ENCODE results near the gene BNC1. TPM values are rescaled to one million over a fixed set of nuclear protein-coding genes. Genes with fewer than 3 reads are reported as not detected.

Gene BNC1
- total RNA-seq, 1 donor from 2014 or later: 14.4 TPM

GRCh38 chr15:83208367-83208661 lies 76.2 kb downstream of the BNC1 start:
- Mint-ChIP-seq H3K4me3 (ENCODE audit: unreplicated experiment) (no peak overlapping the region), H3K9me3 (ENCODE audit: unreplicated experiment) (no peaks in the 10 kb centered on the region), H3K27ac (ENCODE audit: unreplicated experiment) (no peak overlapping the region), H3K27me3 (ENCODE audit: unreplicated experiment) (peaks cover 4% of the 10 kb centered on the region), H3K36me3 (ENCODE audit: low read depth, unreplicated experiment) (peaks cover 5% of the 10 kb centered on the region), H3K4me1 (ENCODE audit: unreplicated experiment) (peaks cover 22% of the 10 kb centered on the region)
- DNase-seq (ENCODE audit: low spot score): no peak
- TF ChIP-seq CTCF (IDR thresholded peaks at IDR 0.05; ENCODE audit: unreplicated experiment): no peak

- peaks cover 5% of the 10 kb centered on the region for H3K36me3 Mint-ChIP-seq (ENCODE audit: low read depth, unreplicated experiment)
- H3K27me3 Mint-ChIP-seq (ENCODE audit: unreplicated experiment): peaks cover 4% of the 10 kb centered on the region
- H3K27ac Mint-ChIP-seq (ENCODE audit: unreplicated experiment): peak within 1 kb of the TSS; percentile 97
- no peaks in the 10 kb centered on the region for H3K9me3 Mint-ChIP-seq (ENCODE audit: unreplicated experiment)
- no peak for TF ChIP-seq CTCF (IDR thresholded peaks at IDR 0.05; ENCODE audit: unreplicated experiment)
- peaks cover 23% of the 10 kb centered on the region for H3K4me1 Mint-ChIP-seq (ENCODE audit: unreplicated experiment)
- peak; percentile 68 for DNase-seq (ENCODE audit: low spot score)
- H3K4me3 Mint-ChIP-seq (ENCODE audit: unreplicated experiment): peak within 1 kb of the TSS; percentile 100
Observed at GRCh38 chr15:83207660-83208366, 76.7 kb downstream of the BNC1 start, which contains the start of gene HDGFL3. TSS of gene HDGFL3 (minus strand) at chr15:83207823. CDS start at chr15:83207414, 409 bp downstream.

GRCh38 chr15:83207009-83207659 lies 77.3 kb downstream of the BNC1 start:
- H3K4me3 Mint-ChIP-seq (ENCODE audit: unreplicated experiment): no peak overlapping the region
- no peak for TF ChIP-seq CTCF (IDR thresholded peaks at IDR 0.05; ENCODE audit: unreplicated experiment)
- peaks cover 5% of the 10 kb centered on the region for H3K36me3 Mint-ChIP-seq (ENCODE audit: low read depth, unreplicated experiment)
- H3K27me3 Mint-ChIP-seq (ENCODE audit: unreplicated experiment): peaks cover 4% of the 10 kb centered on the region
- peaks cover 26% of the 10 kb centered on the region for H3K4me1 Mint-ChIP-seq (ENCODE audit: unreplicated experiment)
- H3K9me3 Mint-ChIP-seq (ENCODE audit: unreplicated experiment): no peaks in the 10 kb centered on the region
- no peak overlapping the region for H3K27ac Mint-ChIP-seq (ENCODE audit: unreplicated experiment)
- peak; percentile 63 for DNase-seq (ENCODE audit: low spot score)

- H3K4me3 Mint-ChIP-seq (ENCODE audit: unreplicated experiment): peak overlapping the region; percentile 100
- H3K36me3 Mint-ChIP-seq (ENCODE audit: low read depth, unreplicated experiment): peaks cover 5% of the 10 kb centered on the region
- no peak for DNase-seq (ENCODE audit: low spot score)
- peaks cover 26% of the 10 kb centered on the region for H3K4me1 Mint-ChIP-seq (ENCODE audit: unreplicated experiment)
- H3K27me3 Mint-ChIP-seq (ENCODE audit: unreplicated experiment): peaks cover 4% of the 10 kb centered on the region
- TF ChIP-seq CTCF (IDR thresholded peaks at IDR 0.05; ENCODE audit: unreplicated experiment): no peak
- H3K9me3 Mint-ChIP-seq (ENCODE audit: unreplicated experiment): no peaks in the 10 kb centered on the region
- peak overlapping the region; percentile 97 for H3K27ac Mint-ChIP-seq (ENCODE audit: unreplicated experiment)
Observed at GRCh38 chr15:83206526-83207008, 77.9 kb downstream of the BNC1 start.

Other genes starting within 250 kb of the BNC1 start
- 47.2 TPM for gene BTBD1, start 217.4 kb downstream of the BNC1 start, total RNA-seq (ENCODE audit: unreplicated experiment)
- 6.0 TPM for gene TM6SF1, start 177.0 kb downstream of the BNC1 start, total RNA-seq (ENCODE audit: unreplicated experiment)
- gene HDGFL3, start 76.8 kb downstream of the BNC1 start, total RNA-seq (ENCODE audit: unreplicated experiment): 91.2 TPM
- 9.4 TPM for gene SH3GL3, start 162.7 kb upstream of the BNC1 start, total RNA-seq (ENCODE audit: unreplicated experiment)

Measured in endothelial cell (in vitro differentiated cells).